A673 (cell line): ENCODE results near the gene COL9A3.

Source experiments
- CTCF ChIP-seq: fragments of 300-800, 200-600 bp; sonication (generic); conservative IDR thresholded peaks from 2 replicates; pipeline ENCODE4 v1.5.1; 2017; ENCODE audit warnings: low read depth, mild to moderate bottlenecking, antibody characterized with exemption, low read length, moderate library complexity, mixed read lengths
- EZH2 ChIP-seq: fragments of 200-600 bp; sonication (generic); IDR thresholded peaks from 2 replicates; pipeline ENCODE4 v1.6.1; 2017; ENCODE audit warnings: borderline replicate concordance, low read depth, mild to moderate bottlenecking, mixed read lengths, antibody characterized with exemption, low read length; ENCODE audit not compliant: poor library complexity, severe bottlenecking

- TF ChIP-seq CTCF (no peak), EZH2 (no peak)
Measured at GRCh38 chr20:62812907-62813200, 4.0 kb upstream of the COL9A3 start.
